Measurements from ENCODE around the gene USP10. TPM values are rescaled to one million over a fixed set of nuclear protein-coding genes. Genes with fewer than 3 reads are reported as not detected.

USP10 gene
- total and polyA plus RNA-seq, 4 donors: 18.5 to 77.5 (median 63.0) TPM

GRCh38 chr16:84818133-84818532, 118.3 kb downstream of the USP10 start:
- no peak for ATAC-seq (ENCODE audit: insufficient read depth, low FRiP score)
- no peak for TF ChIP-seq CTCF (IDR thresholded peaks at IDR 0.05; ENCODE audit: control extremely low read depth, extremely low read depth)
- no peak overlapping the region for H3K27ac ChIP-seq (ENCODE audit: low read depth in 1 of 2, low read length in 1 of 2)
- no peaks in the 10 kb centered on the region for H3K36me3 ChIP-seq (ENCODE audit: control insufficient read depth in 4 of 4, insufficient read depth in 4 of 4, low read length in 4 of 4)
- 86 to 89% methylated on average over 2 of the region's 2 CpGs for WGBS, 2 donors
- H3K9ac ChIP-seq (ENCODE audit: insufficient read depth in 1 of 2, low read length in 2 of 2): no peak overlapping the region
- peaks cover 0 to 6% (median 0%) of the 10 kb centered on the region in 5 donors for H3K4me1 ChIP-seq (ENCODE audit: control insufficient read depth in 5 of 5, insufficient read depth in 5 of 5, low read length in 5 of 5)
- no peaks in the 10 kb centered on the region for H3K9me3 ChIP-seq (ENCODE audit: control insufficient read depth in 4 of 4, insufficient read depth in 3 of 4, low read length in 3 of 4)
- no peak overlapping the region for H3K4me3 ChIP-seq
- no peaks in the 10 kb centered on the region for H3K27me3 ChIP-seq (ENCODE audit: control insufficient read depth in 3 of 3, insufficient read depth in 3 of 3, low read length in 2 of 3)
- DNase-seq: no peak

- Histone ChIP-seq H3K4me1 (ENCODE audit: control insufficient read depth in 5 of 5, insufficient read depth in 5 of 5, low read length in 5 of 5) (peaks cover 0 to 6% (median 2%) of the 10 kb centered on the region in 5 donors), H3K27me3 (ENCODE audit: control insufficient read depth in 3 of 3, insufficient read depth in 3 of 3, low read length in 2 of 3) (no peaks in the 10 kb centered on the region), H3K36me3 (ENCODE audit: control insufficient read depth in 4 of 4, insufficient read depth in 4 of 4, low read length in 4 of 4) (no peaks in the 10 kb centered on the region), H3K4me3 (no peak overlapping the region), H3K9me3 (ENCODE audit: control insufficient read depth in 4 of 4, insufficient read depth in 3 of 4, low read length in 3 of 4) (no peaks in the 10 kb centered on the region), H3K9ac (ENCODE audit: insufficient read depth in 1 of 2, low read length in 2 of 2) (no peak overlapping the region), H3K27ac (ENCODE audit: low read depth in 1 of 2, low read length in 1 of 2) (no peak overlapping the region)
- TF ChIP-seq CTCF (IDR thresholded peaks at IDR 0.05; ENCODE audit: control extremely low read depth, extremely low read depth): no peak
- 47 to 53% methylated on average over 29 of the region's 29 CpGs for WGBS, 2 donors
- no peak for DNase-seq
- ATAC-seq (ENCODE audit: insufficient read depth, low FRiP score): no peak
Measured at GRCh38 chr16:84818989-84819643, 119.3 kb downstream of the USP10 start.

- peak; percentile 93 for ATAC-seq (ENCODE audit: insufficient read depth, low FRiP score)
- Histone ChIP-seq H3K9ac (ENCODE audit: insufficient read depth in 1 of 2, low read length in 2 of 2) (no peak within 1 kb of the TSS), H3K9me3 (ENCODE audit: control insufficient read depth in 4 of 4, insufficient read depth in 3 of 4, low read length in 3 of 4) (no peaks in the 10 kb centered on the region), H3K4me1 (ENCODE audit: control insufficient read depth in 5 of 5, insufficient read depth in 5 of 5, low read length in 5 of 5) (peaks cover 0 to 6% (median 3%) of the 10 kb centered on the region in 5 donors), H3K36me3 (ENCODE audit: control insufficient read depth in 4 of 4, insufficient read depth in 4 of 4, low read length in 4 of 4) (no peaks in the 10 kb centered on the region), H3K27me3 (ENCODE audit: control insufficient read depth in 3 of 3, insufficient read depth in 3 of 3, low read length in 2 of 3) (no peaks in the 10 kb centered on the region), H3K4me3 (peak within 1 kb of the TSS; percentile 51), H3K27ac (ENCODE audit: low read depth in 1 of 2, low read length in 1 of 2) (peak within 1 kb of the TSS in 1 of 2 donors; percentile 64)
- 3 to 6% methylated on average over 43 to 53 of the region's 53 CpGs for WGBS, 2 donors
- TF ChIP-seq CTCF (IDR thresholded peaks at IDR 0.05; ENCODE audit: control extremely low read depth, extremely low read depth): no peak
- DNase-seq: peak; percentile 94 to 95 (median 95)
Measured at GRCh38 chr16:84819644-84820304, 120.0 kb downstream of the USP10 start, which contains the start of gene CRISPLD2. Gene CRISPLD2 (plus strand): TSS chr16:84819985. CDS start chr16:84838496, 18,511 bp downstream.
